AML-193 (cell line): Measurements from ENCODE around the gene MAD1L1.
A peak's percentile ranks its signal among the peaks of the same experiment; 100 is the strongest.

Experiments used
- DNase-seq, 2 experiments: peaks; one replicate each; lab custom pipeline; 2025; lab: John Stamatoyannopoulos, UW

MAD1L1 gene

GRCh38 chr7:1926908-1927306 lies 305.8 kb downstream of the MAD1L1 start:
- DNase-seq = no peak

- DNase-seq = no peak
Observed at GRCh38 chr7:1925973-1926907, 306.5 kb downstream of the MAD1L1 start.

GRCh38 chr7:1925349-1925748 lies 307.4 kb downstream of the MAD1L1 start:
- DNase-seq = no peak

- DNase-seq = no peak
Observed at GRCh38 chr7:1924258-1924817, 308.4 kb downstream of the MAD1L1 start.

GRCh38 chr7:1923409-1924257 lies 309.1 kb downstream of the MAD1L1 start:
- DNase-seq = no peak

GRCh38 chr7:1922870-1923236 lies 309.9 kb downstream of the MAD1L1 start:
- no peak for DNase-seq

GRCh38 chr7:1922071-1922869 lies 310.5 kb downstream of the MAD1L1 start:
- DNase-seq = no peak

GRCh38 chr7:1920881-1921280 lies 311.9 kb downstream of the MAD1L1 start:
- DNase-seq = no peak

- peak; percentile 33 to 47 for DNase-seq
Observed at GRCh38 chr7:1920266-1920681, 312.5 kb downstream of the MAD1L1 start.

GRCh38 chr7:1919539-1920265 lies 313.0 kb downstream of the MAD1L1 start:
- peak in 1 of 2 experiments; percentile 20 for DNase-seq

- DNase-seq = no peak
Observed at GRCh38 chr7:1918881-1919525, 313.7 kb downstream of the MAD1L1 start.

- no peak for DNase-seq
Observed at GRCh38 chr7:1918063-1918645, 314.6 kb downstream of the MAD1L1 start.

GRCh38 chr7:1917221-1918062 lies 315.3 kb downstream of the MAD1L1 start:
- DNase-seq = no peak

GRCh38 chr7:1916601-1916970 lies 316.2 kb downstream of the MAD1L1 start:
- DNase-seq = no peak

- DNase-seq = no peak
Observed at GRCh38 chr7:1915956-1916600, 316.7 kb downstream of the MAD1L1 start.

- DNase-seq = no peak
Observed at GRCh38 chr7:1915326-1915725, 317.4 kb downstream of the MAD1L1 start.

GRCh38 chr7:1914743-1915142 lies 318.0 kb downstream of the MAD1L1 start:
- DNase-seq = no peak

- no peak for DNase-seq
Observed at GRCh38 chr7:1914321-1914720, 318.4 kb downstream of the MAD1L1 start.
